K562 (cell line): ENCODE measurements around the gene RAB4B. TPM values are rescaled to one million over a fixed set of nuclear protein-coding genes. Genes with fewer than 3 reads are reported as not detected.

Experiments used
- CBFA2T3 ChIP-seq: fragments of 450-650 bp; IDR thresholded peaks from 2 replicates; pipeline ENCODE4 v1.6.1; 2017
- DMBX1 ChIP-seq: fragments of 250-450 bp; sonication (Bioruptor Pico); IDR thresholded peaks from 2 replicates; pipeline ENCODE4 v1.8.0; 2022; ENCODE audit warnings: inconsistent platforms, mild to moderate bottlenecking, moderate library complexity, borderline replicate concordance
- DNMT1 ChIP-seq: fragments of 450-650 bp; IDR thresholded peaks from 2 replicates; pipeline ENCODE4 v1.6.1; 2016; ENCODE audit warnings: antibody characterized with exemption, mild to moderate bottlenecking
- MBD1 ChIP-seq: fragments of 250-450 bp; sonication (Bioruptor Pico); IDR thresholded peaks from 2 replicates; pipeline ENCODE4 v1.8.0; 2022; ENCODE audit warnings: inconsistent platforms
- MEF2D ChIP-seq: conservative IDR thresholded peaks from 2 replicates; pipeline ENCODE4 v1.6.1; 2016; ENCODE audit warnings: low read depth, missing genetic modification characterization, missing compliant biosample characterization
- PHF20 ChIP-seq: fragments of 450-650 bp; IDR thresholded peaks from 2 replicates; pipeline ENCODE4 v1.6.1; 2018; ENCODE audit not compliant: partially characterized antibody
- PURB ChIP-seq: sonication (generic); formaldehyde crosslinking; IDR thresholded peaks from 2 replicates; pipeline ENCODE4 v1.9.0; 2021; ENCODE audit warnings: low read depth, mild to moderate bottlenecking, missing genetic modification reagents
- RBFOX2 ChIP-seq: fragments of 200-400 bp; formaldehyde crosslinking; IDR thresholded peaks from 2 replicates; pipeline ENCODE4 v1.6.1; 2017; ENCODE audit warnings: low read depth, mild to moderate bottlenecking, low read length, moderate library complexity
- RHOXF2B ChIP-seq: fragments of 250-450 bp; sonication (Bioruptor Pico); conservative IDR thresholded peaks from 2 replicates; pipeline ENCODE4 v1.5.1; 2021
- RNF219 ChIP-seq: fragments of 250-450 bp; sonication (Bioruptor Pico); IDR thresholded peaks from 2 replicates; pipeline ENCODE4 v1.5.0; 2022; ENCODE audit warnings: mild to moderate bottlenecking
- SREBF2 ChIP-seq: sonication (generic); formaldehyde crosslinking; IDR thresholded peaks from 2 replicates; pipeline ENCODE4 v1.4.0; 2020; ENCODE audit warnings: mild to moderate bottlenecking, missing genetic modification reagents
- SRF ChIP-seq, 2 experiments: fragments of 250-450, 450-650 bp in 1 of 2; sonication (Bioruptor Pico) in 1 of 2; sonication (generic) in 1 of 2; formaldehyde crosslinking; IDR thresholded peaks; 2 replicates each; pipeline versions ENCODE4 v1.5.0 to v1.5.1; 2020 to 2022; ENCODE audit warnings: mild to moderate bottlenecking in 1 of 2, missing genetic modification reagents in 1 of 2
- TRIM28 ChIP-seq: fragments of 450-650 bp; IDR thresholded peaks from 2 replicates; pipeline ENCODE4 v1.6.1; 2017
- U2AF2 ChIP-seq: fragments of 200-400 bp; formaldehyde crosslinking; optimal IDR thresholded peaks from 2 replicates; pipeline ENCODE3; 2017; ENCODE audit warnings: low read depth, mild to moderate bottlenecking, low read length
- XRCC3 ChIP-seq: fragments of 450-650 bp; IDR thresholded peaks from 2 replicates; pipeline ENCODE4 v1.6.1; 2017; ENCODE audit warnings: mild to moderate bottlenecking, moderate library complexity
- ZNF280A ChIP-seq: fragments of 450-650 bp; IDR thresholded peaks from 2 replicates; pipeline ENCODE4 v1.6.1; 2018; ENCODE audit warnings: mild to moderate bottlenecking, low read depth; ENCODE audit not compliant: partially characterized antibody
- ZNF830 ChIP-seq: fragments of 250-450 bp; sonication (Bioruptor Pico); IDR thresholded peaks from 2 replicates; pipeline ENCODE4 v1.5.0; 2021; ENCODE audit warnings: mild to moderate bottlenecking
- polyA plus RNA-seq, 8 experiments: library from polyadenylated mRNA; depleted of rRNA in 4 of 8; stranded (reverse) in 5 of 8; unstranded in 3 of 8; fragments of >200 nt; fragmentation: Nextera tagmentation in 2 of 8; fragmentation: Illumina TruSeq in 1 of 8; extraction: Ambion mirVana in 2 of 8; extraction: Trizol in 1 of 8; gene quantifications; 2 replicates each; pipeline versions ENCODE4 v1.2.1 to v1.2.3, GENCODE V29; 2011 to 2014; ENCODE audit warnings: inconsistent platforms in 1 of 8, missing spikeins in 1 of 8
- total RNA-seq, 7 experiments: library from RNA; depleted of rRNA in 6 of 7; stranded (reverse); fragments of >200 nt in 6 of 7; fragmentation: Illumina TruSeq in 2 of 7; extraction: Trizol in 2 of 7; gene quantifications; 2 replicates each; pipeline versions ENCODE4 v1.2.1 to v1.2.3, GENCODE V29; 2011 to 2021; ENCODE audit warnings: low replicate concordance in 1 of 7
- TF ChIP-seq, protein P1 (sequence below), 2 experiments: fragments of 450-650 bp in 1 of 2; IDR thresholded peaks; 2 replicates each; pipeline ENCODE4 v1.6.1; 2011 to 2017; ENCODE audit warnings: low read depth in 2 of 2, antibody characterized with exemption in 1 of 2, borderline replicate concordance in 1 of 2, low read length in 1 of 2, mild to moderate bottlenecking in 1 of 2, mixed read lengths in 1 of 2; ENCODE audit not compliant: control insufficient read depth in 1 of 2
- TF ChIP-seq, protein P2 (sequence below): sonication (generic); formaldehyde crosslinking; IDR thresholded peaks from 2 replicates; pipeline ENCODE4 v1.8.0; 2022; ENCODE audit warnings: missing genetic modification reagents, mild to moderate bottlenecking, borderline replicate concordance

RAB4B gene
- total and polyA plus RNA-seq, 9 of the 15 experiments (the other 6 are each of a cell fraction or from before 2014, with no cell fraction given), result 0.28 to 20.4 (median 9.0) TPM

GRCh38 chr19:40797963-40798682 is 20.1 kb downstream of the RAB4B start (continued):
- TF ChIP-seq ZNF280A (no peak), TRIM28 (0 out of 2 replicates have a peak, but pooled peaks have one; percentile 68), SREBF2 (no peak), RHOXF2B (CRISPR knock-in tag) (no peak), MBD1 (no peak; the same call in 1 of the 2 replicates), RBFOX2 (peak; percentile 76), DMBX1 (CRISPR knock-in tag) (no peak), PURB (CRISPR knock-in tag) (no peak), U2AF2 (no peak), CBFA2T3 (no peak), DNMT1 (0 out of 2 replicates have a peak, but pooled peaks have one; percentile 76), PHF20 (peak; percentile 30), MEF2D (tag) (no peak), XRCC3 (no peak), RNF219 (CRISPR knock-in tag) (no peak), SRF (CRISPR knock-in tag; IDR thresholded peaks at IDR 0.05) (no peak), ZNF830 (no peak)
- TF ChIP-seq, protein P1, sequence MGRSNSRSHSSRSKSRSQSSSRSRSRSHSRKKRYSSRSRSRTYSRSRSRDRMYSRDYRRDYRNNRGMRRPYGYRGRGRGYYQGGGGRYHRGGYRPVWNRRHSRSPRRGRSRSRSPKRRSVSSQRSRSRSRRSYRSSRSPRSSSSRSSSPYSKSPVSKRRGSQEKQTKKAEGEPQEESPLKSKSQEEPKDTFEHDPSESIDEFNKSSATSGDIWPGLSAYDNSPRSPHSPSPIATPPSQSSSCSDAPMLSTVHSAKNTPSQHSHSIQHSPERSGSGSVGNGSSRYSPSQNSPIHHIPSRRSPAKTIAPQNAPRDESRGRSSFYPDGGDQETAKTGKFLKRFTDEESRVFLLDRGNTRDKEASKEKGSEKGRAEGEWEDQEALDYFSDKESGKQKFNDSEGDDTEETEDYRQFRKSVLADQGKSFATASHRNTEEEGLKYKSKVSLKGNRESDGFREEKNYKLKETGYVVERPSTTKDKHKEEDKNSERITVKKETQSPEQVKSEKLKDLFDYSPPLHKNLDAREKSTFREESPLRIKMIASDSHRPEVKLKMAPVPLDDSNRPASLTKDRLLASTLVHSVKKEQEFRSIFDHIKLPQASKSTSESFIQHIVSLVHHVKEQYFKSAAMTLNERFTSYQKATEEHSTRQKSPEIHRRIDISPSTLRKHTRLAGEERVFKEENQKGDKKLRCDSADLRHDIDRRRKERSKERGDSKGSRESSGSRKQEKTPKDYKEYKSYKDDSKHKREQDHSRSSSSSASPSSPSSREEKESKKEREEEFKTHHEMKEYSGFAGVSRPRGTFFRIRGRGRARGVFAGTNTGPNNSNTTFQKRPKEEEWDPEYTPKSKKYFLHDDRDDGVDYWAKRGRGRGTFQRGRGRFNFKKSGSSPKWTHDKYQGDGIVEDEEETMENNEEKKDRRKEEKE (IDR thresholded peaks at IDR 0.05; ENCODE audit: borderline replicate concordance in 1 of 2, control insufficient read depth in 1 of 2, low read depth in 2 of 2, low read length in 1 of 2), result no peak
- TF ChIP-seq, protein P2, sequence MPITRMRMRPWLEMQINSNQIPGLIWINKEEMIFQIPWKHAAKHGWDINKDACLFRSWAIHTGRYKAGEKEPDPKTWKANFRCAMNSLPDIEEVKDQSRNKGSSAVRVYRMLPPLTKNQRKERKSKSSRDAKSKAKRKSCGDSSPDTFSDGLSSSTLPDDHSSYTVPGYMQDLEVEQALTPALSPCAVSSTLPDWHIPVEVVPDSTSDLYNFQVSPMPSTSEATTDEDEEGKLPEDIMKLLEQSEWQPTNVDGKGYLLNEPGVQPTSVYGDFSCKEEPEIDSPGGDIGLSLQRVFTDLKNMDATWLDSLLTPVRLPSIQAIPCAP (CRISPR knock-in tag), result no peak
